Measurements from ENCODE around the gene MOB3A.

The MOB3A gene

DNA sequence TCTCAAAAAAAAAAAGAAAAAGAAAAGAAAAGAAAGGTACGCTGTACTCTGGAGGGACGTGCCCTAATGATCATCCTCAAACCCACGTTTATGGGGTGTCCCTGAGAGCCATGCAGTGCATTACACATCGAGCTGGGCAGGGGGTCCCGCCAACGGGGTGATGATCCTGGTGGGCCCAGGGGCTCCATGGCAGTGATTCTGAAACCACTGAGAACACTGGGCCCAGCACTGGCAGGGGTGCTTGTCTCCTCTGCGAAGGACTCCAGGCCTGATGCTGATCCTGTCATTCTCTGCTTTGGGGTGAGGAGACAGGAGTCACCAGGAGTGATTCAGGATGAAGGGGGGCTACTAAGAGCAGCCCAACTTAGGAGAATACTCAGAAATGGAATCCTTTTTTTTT is 18.7 kb downstream of the MOB3A start:
- TF ChIP-seq BACH2 (CRISPR knock-in tag; IDR thresholded peaks at IDR 0.05; ENCODE audit: borderline replicate concordance) (no peak), TCF4 (CRISPR knock-in tag; IDR thresholded peaks at IDR 0.05; ENCODE audit: borderline replicate concordance) (no peak), ZC3H10 (CRISPR knock-in tag; IDR thresholded peaks at IDR 0.05) (no peak), SNAI2 (CRISPR knock-in tag; IDR thresholded peaks at IDR 0.05) (no peak), TOX (CRISPR knock-in tag; IDR thresholded peaks at IDR 0.05; ENCODE audit: borderline replicate concordance) (no peak), ISL1 (CRISPR knock-in tag; IDR thresholded peaks at IDR 0.05) (no peak), ZNF70 (CRISPR knock-in tag; IDR thresholded peaks at IDR 0.05) (no peak), OSR1 (CRISPR knock-in tag; IDR thresholded peaks at IDR 0.05) (no peak)
- TF ChIP-seq, protein P1, sequence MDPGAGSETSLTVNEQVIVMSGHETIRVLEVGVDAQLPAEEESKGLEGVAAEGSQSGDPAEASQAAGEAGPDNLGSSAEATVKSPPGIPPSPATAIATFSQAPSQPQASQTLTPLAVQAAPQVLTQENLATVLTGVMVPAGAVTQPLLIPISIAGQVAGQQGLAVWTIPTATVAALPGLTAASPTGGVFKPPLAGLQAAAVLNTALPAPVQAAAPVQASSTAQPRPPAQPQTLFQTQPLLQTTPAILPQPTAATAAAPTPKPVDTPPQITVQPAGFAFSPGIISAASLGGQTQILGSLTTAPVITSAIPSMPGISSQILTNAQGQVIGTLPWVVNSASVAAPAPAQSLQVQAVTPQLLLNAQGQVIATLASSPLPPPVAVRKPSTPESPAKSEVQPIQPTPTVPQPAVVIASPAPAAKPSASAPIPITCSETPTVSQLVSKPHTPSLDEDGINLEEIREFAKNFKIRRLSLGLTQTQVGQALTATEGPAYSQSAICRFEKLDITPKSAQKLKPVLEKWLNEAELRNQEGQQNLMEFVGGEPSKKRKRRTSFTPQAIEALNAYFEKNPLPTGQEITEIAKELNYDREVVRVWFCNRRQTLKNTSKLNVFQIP (CRISPR knock-in tag; IDR thresholded peaks at IDR 0.05; ENCODE audit: borderline replicate concordance, low read depth) = no peak
- no peak for ATAC-seq

DNA sequence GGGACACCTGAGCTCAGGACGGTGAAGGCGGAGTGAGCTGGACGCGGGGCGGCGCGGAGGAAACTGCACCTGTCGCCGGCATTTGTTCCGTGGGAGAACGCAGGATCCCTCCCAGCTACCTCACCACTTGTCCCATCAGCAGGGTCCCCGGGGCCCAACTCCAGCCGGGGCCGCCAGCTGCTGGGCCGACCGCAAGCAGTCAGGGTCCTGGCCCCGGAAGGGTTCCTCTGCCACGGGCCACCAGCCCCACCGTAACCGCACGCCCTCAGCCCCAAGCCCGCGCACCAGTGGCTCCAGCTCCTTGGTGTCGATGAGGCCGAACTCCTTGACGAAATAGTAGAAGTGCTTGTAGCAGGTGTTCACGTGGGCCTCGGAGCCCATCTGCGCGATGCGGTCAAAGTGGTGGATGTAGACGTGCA is 19.6 kb downstream of the MOB3A start:
- TF ChIP-seq PPARA (CRISPR knock-in tag; IDR thresholded peaks at IDR 0.05; ENCODE audit: borderline replicate concordance) (no peak), OSR1 (CRISPR knock-in tag; IDR thresholded peaks at IDR 0.05) (no peak), ZNF70 (CRISPR knock-in tag; IDR thresholded peaks at IDR 0.05) (no peak), CREB5 (CRISPR knock-in tag; IDR thresholded peaks at IDR 0.05; ENCODE audit: low read depth) (no peak)
- TF ChIP-seq, protein P2, sequence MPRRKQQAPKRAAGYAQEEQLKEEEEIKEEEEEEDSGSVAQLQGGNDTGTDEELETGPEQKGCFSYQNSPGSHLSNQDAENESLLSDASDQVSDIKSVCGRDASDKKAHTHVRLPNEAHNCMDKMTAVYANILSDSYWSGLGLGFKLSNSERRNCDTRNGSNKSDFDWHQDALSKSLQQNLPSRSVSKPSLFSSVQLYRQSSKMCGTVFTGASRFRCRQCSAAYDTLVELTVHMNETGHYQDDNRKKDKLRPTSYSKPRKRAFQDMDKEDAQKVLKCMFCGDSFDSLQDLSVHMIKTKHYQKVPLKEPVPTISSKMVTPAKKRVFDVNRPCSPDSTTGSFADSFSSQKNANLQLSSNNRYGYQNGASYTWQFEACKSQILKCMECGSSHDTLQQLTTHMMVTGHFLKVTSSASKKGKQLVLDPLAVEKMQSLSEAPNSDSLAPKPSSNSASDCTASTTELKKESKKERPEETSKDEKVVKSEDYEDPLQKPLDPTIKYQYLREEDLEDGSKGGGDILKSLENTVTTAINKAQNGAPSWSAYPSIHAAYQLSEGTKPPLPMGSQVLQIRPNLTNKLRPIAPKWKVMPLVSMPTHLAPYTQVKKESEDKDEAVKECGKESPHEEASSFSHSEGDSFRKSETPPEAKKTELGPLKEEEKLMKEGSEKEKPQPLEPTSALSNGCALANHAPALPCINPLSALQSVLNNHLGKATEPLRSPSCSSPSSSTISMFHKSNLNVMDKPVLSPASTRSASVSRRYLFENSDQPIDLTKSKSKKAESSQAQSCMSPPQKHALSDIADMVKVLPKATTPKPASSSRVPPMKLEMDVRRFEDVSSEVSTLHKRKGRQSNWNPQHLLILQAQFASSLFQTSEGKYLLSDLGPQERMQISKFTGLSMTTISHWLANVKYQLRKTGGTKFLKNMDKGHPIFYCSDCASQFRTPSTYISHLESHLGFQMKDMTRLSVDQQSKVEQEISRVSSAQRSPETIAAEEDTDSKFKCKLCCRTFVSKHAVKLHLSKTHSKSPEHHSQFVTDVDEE (CRISPR knock-in tag; IDR thresholded peaks at IDR 0.05) = no peak

DNA sequence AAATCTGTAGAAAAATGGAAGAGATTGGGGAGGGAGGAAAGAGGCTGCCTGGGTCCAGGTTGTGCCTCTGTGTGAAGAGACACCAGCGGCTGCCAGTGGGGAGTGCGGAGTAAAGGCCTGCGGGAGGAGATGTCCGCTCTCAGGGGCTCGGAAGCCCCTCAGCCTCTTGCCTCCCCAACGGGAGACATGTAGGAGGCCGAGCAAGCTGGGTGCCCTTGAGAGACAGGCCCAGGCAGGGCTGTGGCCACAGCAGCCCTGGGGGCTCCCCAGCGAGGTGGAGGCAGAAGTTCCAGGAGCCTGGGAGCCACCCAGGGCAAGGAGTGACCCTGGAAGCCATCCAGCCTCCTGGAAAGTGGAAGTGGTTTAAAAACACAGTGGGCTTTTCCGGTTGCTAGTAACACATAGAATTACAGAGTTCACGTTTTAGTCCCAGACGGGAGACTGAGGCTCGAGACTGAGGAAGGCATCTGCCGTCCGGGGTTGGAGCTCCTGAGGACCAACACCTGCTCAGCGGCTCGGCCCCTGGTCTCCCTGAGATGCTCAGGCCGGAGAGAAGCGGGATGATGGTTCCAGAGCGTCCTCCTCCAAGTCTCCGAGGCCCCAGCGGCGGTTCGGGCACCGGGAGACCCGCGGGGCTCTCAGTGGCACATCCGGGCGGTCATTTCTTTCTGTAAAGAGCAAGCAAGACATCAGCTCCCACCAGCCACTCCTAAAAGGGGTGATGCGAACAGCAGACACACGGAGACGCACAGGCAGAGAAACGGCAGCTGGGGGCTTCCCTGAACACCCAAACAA is 23.2 kb downstream of the MOB3A start:
- TF ChIP-seq ESRRG (CRISPR knock-in tag; IDR thresholded peaks at IDR 0.05) (no peak), ZNF8 (CRISPR knock-in tag; IDR thresholded peaks at IDR 0.05) (no peak), RARB (CRISPR knock-in tag; IDR thresholded peaks at IDR 0.05) (no peak), TCF4 (CRISPR knock-in tag; IDR thresholded peaks at IDR 0.05; ENCODE audit: borderline replicate concordance) (no peak), GLIS3 (CRISPR knock-in tag; IDR thresholded peaks at IDR 0.05) (no peak), ZFP3 (CRISPR knock-in tag; IDR thresholded peaks at IDR 0.05) (no peak), ISL1 (CRISPR knock-in tag; IDR thresholded peaks at IDR 0.05) (no peak), TOX (CRISPR knock-in tag; IDR thresholded peaks at IDR 0.05; ENCODE audit: borderline replicate concordance) (no peak), OSR1 (CRISPR knock-in tag; IDR thresholded peaks at IDR 0.05) (no peak), ZNF70 (CRISPR knock-in tag; IDR thresholded peaks at IDR 0.05) (no peak), ZC3H10 (CRISPR knock-in tag; IDR thresholded peaks at IDR 0.05) (no peak), CSDC2 (CRISPR knock-in tag; IDR thresholded peaks at IDR 0.05) (no peak), SNAI2 (CRISPR knock-in tag; IDR thresholded peaks at IDR 0.05) (no peak), CREB5 (CRISPR knock-in tag; IDR thresholded peaks at IDR 0.05; ENCODE audit: low read depth) (no peak), PPARA (CRISPR knock-in tag; IDR thresholded peaks at IDR 0.05; ENCODE audit: borderline replicate concordance) (no peak)
- TF ChIP-seq, protein P3, sequence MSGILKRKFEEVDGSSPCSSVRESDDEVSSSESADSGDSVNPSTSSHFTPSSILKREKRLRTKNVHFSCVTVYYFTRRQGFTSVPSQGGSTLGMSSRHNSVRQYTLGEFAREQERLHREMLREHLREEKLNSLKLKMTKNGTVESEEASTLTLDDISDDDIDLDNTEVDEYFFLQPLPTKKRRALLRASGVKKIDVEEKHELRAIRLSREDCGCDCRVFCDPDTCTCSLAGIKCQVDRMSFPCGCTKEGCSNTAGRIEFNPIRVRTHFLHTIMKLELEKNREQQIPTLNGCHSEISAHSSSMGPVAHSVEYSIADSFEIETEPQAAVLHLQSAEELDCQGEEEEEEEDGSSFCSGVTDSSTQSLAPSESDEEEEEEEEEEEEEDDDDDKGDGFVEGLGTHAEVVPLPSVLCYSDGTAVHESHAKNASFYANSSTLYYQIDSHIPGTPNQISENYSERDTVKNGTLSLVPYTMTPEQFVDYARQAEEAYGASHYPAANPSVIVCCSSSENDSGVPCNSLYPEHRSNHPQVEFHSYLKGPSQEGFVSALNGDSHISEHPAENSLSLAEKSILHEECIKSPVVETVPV (CRISPR knock-in tag; IDR thresholded peaks at IDR 0.05) = no peak
- TF ChIP-seq, protein P4, sequence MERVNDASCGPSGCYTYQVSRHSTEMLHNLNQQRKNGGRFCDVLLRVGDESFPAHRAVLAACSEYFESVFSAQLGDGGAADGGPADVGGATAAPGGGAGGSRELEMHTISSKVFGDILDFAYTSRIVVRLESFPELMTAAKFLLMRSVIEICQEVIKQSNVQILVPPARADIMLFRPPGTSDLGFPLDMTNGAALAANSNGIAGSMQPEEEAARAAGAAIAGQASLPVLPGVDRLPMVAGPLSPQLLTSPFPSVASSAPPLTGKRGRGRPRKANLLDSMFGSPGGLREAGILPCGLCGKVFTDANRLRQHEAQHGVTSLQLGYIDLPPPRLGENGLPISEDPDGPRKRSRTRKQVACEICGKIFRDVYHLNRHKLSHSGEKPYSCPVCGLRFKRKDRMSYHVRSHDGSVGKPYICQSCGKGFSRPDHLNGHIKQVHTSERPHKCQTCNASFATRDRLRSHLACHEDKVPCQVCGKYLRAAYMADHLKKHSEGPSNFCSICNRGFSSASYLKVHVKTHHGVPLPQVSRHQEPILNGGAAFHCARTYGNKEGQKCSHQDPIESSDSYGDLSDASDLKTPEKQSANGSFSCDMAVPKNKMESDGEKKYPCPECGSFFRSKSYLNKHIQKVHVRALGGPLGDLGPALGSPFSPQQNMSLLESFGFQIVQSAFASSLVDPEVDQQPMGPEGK (CRISPR knock-in tag; IDR thresholded peaks at IDR 0.05; ENCODE audit: borderline replicate concordance) = no peak
- ATAC-seq = no peak

More for the DNA sequence above, 19.6 kb downstream of the MOB3A start:
- no peak for ATAC-seq

Measured in SK-N-SH treated with all-trans-retinoic acid at 6 μM for 48 hours (cell line).